ENCODE measurements around the gene GAS2.

- no peak for TF ChIP-seq CTCF (IDR thresholded peaks at IDR 0.05 in 4 of 5, conservative IDR thresholded peaks at IDR 0.05 in 1 of 5)
- TF ChIP-seq POLR2A (IDR thresholded peaks at IDR 0.05): no peak
Measured at GRCh38 chr11:22627421-22627820, 39.0 kb upstream of the GAS2 start.
